Placental pericyte (primary cell): ENCODE data around the gene WASHC3. TPM values are rescaled to one million over a fixed set of nuclear protein-coding genes. Genes with fewer than 3 reads are reported as not detected.

Experiments used
- total RNA-seq: library from RNA; depleted of rRNA; stranded (reverse); fragments of >200 nt; gene quantifications from 2 replicates; pipeline ENCODE4 v1.2.3, GENCODE V29; 2012

Gene WASHC3, protein sequence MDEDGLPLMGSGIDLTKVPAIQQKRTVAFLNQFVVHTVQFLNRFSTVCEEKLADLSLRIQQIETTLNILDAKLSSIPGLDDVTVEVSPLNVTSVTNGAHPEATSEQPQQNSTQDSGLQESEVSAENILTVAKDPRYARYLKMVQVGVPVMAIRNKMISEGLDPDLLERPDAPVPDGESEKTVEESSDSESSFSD
- total RNA-seq = 40.3 and 40.8 TPM in 2 replicates

GRCh38 chr12:102061560-102062418 is at the start of gene WASHC3:
TSS of gene WASHC3 (minus strand) at chr12:102061991. CDS start at chr12:102061962, 29 bp downstream.

Other genes with a start within 250 kb of the WASHC3 start
- gene GNPTAB, start 231.0 kb downstream of the WASHC3 start, total RNA-seq = 32.6 and 39.8 TPM in 2 replicates
- 51.3 and 129 TPM in 2 replicates for gene DRAM1, start 184.4 kb downstream of the WASHC3 start, total RNA-seq
- gene NUP37, start 58.1 kb upstream of the WASHC3 start, total RNA-seq = 25.8 and 36.7 TPM in 2 replicates
- gene PARPBP, start 58.2 kb upstream of the WASHC3 start, total RNA-seq = 1.5 and 31.2 TPM in 2 replicates
- gene PMCH, start 135.8 kb upstream of the WASHC3 start, total RNA-seq = not detected in 2 replicates